Esophagus squamous epithelium (tissue), 5 donors: ENCODE data around the gene CDK5RAP2. TPM values are rescaled to one million over a fixed set of nuclear protein-coding genes. Genes with fewer than 3 reads are reported as not detected.

Source experiments
- DNase-seq: peaks from one replicate; lab custom pipeline; 2025; lab: John Stamatoyannopoulos, UW
- H3K27ac ChIP-seq, 4 donors: fragments of 200-600 bp; sonication (generic); one replicate each; pipeline ENCODE4 v1.5.1; 2016 to 2019; ENCODE audit warnings: mild to moderate bottlenecking in 1 of 4
- H3K27me3 ChIP-seq, 4 donors: fragments of 200-600 bp; sonication (generic); 1 replicate in 3 of 4; 2 replicates in 1 of 4; pipeline versions ENCODE4 v1.5.1 to v1.6.0; 2017 to 2021; ENCODE audit warnings: antibody characterized with exemption in 1 of 4
- H3K36me3 ChIP-seq, 3 donors: fragments of 200-600 bp; sonication (generic); one replicate each; pipeline ENCODE4 v1.5.1; 2016 to 2019
- H3K4me1 ChIP-seq, 3 donors: fragments of 200-600 bp; sonication (generic); one replicate each; pipeline ENCODE4 v1.5.1; 2017 to 2019
- H3K4me3 ChIP-seq, 4 donors: fragments of 200-600 bp; sonication (generic); 1 replicate in 3 of 4; 2 replicates in 1 of 4; pipeline ENCODE4 v1.5.1; 2016 to 2019; ENCODE audit warnings: mild to moderate bottlenecking in 2 of 4, moderate library complexity in 1 of 4
- H3K9me3 ChIP-seq, 3 donors: fragments of 200-600 bp; sonication (generic); one replicate each; pipeline ENCODE4 v1.5.1; 2016 to 2019
- POLR2A ChIP-seq, 4 donors: fragments of 450-650 bp; IDR thresholded peaks; one replicate each; pipeline ENCODE4 v1.6.1; 2017; ENCODE audit warnings: antibody characterized with exemption in 4 of 4, mild to moderate bottlenecking in 4 of 4, moderate library complexity in 3 of 4
- WGBS, 2 donors: methylation state at CpG; one replicate each; pipeline ENCODE4 v1.1.5; 2018; 5-methylcytosine and 5-hydroxymethylcytosine counted together
- intact Hi-C: fragments of 100-400 bp; cut with DNase I; formaldehyde crosslinking; loops from one replicate; pipeline ENCODE4 v1.15.0; 2022
- total RNA-seq, 4 donors: library from RNA; depleted of rRNA; stranded (reverse); fragments of >200 nt; gene quantifications; one replicate each; pipeline ENCODE4 v1.1.0, GENCODE V29; 2016
- TF ChIP-seq, protein P1 (sequence below), 6 experiments: fragments of 450-650 bp in 4 of 6; fragments of 200-600 bp in 2 of 6; sonication (generic) in 2 of 6; IDR thresholded peaks; one replicate each; pipeline ENCODE4 v1.5.1; 2016 to 2019; ENCODE audit warnings: antibody characterized with exemption in 6 of 6, mild to moderate bottlenecking in 4 of 6, moderate library complexity in 4 of 6
- donor health status: DM: yes; HTN: yes; CAD: no.

CDK5RAP2 gene
- total RNA-seq, 4 donors from 2014 or later = 23.2 to 41.2 (median 33.8) TPM

GRCh38 chr9:120436983-120437475, 142.9 kb downstream of the CDK5RAP2 start:
- H3K4me1 ChIP-seq = peaks cover 0 to 33% (median 0%) of the 10 kb centered on the region in 3 donors
- peak; percentile 5 for DNase-seq
- H3K9me3 ChIP-seq = no peaks in the 10 kb centered on the region
- peaks cover 0 to 65% (median 6%) of the 10 kb centered on the region in 3 donors for H3K36me3 ChIP-seq
- no peaks in the 10 kb centered on the region for H3K27me3 ChIP-seq
- TF ChIP-seq, protein P1, sequence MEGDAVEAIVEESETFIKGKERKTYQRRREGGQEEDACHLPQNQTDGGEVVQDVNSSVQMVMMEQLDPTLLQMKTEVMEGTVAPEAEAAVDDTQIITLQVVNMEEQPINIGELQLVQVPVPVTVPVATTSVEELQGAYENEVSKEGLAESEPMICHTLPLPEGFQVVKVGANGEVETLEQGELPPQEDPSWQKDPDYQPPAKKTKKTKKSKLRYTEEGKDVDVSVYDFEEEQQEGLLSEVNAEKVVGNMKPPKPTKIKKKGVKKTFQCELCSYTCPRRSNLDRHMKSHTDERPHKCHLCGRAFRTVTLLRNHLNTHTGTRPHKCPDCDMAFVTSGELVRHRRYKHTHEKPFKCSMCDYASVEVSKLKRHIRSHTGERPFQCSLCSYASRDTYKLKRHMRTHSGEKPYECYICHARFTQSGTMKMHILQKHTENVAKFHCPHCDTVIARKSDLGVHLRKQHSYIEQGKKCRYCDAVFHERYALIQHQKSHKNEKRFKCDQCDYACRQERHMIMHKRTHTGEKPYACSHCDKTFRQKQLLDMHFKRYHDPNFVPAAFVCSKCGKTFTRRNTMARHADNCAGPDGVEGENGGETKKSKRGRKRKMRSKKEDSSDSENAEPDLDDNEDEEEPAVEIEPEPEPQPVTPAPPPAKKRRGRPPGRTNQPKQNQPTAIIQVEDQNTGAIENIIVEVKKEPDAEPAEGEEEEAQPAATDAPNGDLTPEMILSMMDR (IDR thresholded peaks at IDR 0.05) = no peak
- TF ChIP-seq POLR2A (IDR thresholded peaks at IDR 0.05) = no peak
- 70 to 85% methylated on average over 8 to 9 of the region's 9 CpGs for WGBS, 2 donors
- intact Hi-C loops = no loop called here
- no peak overlapping the region for H3K27ac ChIP-seq
- H3K4me3 ChIP-seq = no peak overlapping the region

- H3K4me3 ChIP-seq = no peak overlapping the region
- TF ChIP-seq, protein P1 (IDR thresholded peaks at IDR 0.05) = no peak
- TF ChIP-seq POLR2A (IDR thresholded peaks at IDR 0.05) = no peak
- H3K4me1 ChIP-seq = peaks cover 0 to 37% (median 0%) of the 10 kb centered on the region in 3 donors
- peaks cover 0 to 60% (median 6%) of the 10 kb centered on the region in 3 donors for H3K36me3 ChIP-seq
- intact Hi-C loops = no loop called here
- WGBS, 2 donors = 96 to 97% methylated on average over 3 of the region's 3 CpGs
- H3K27me3 ChIP-seq = no peaks in the 10 kb centered on the region
- DNase-seq = no peak
- H3K27ac ChIP-seq = no peak overlapping the region
- no peaks in the 10 kb centered on the region for H3K9me3 ChIP-seq
These were observed 143.5 kb downstream of the CDK5RAP2 start for GRCh38 chr9:120436446-120436845.

DNA sequence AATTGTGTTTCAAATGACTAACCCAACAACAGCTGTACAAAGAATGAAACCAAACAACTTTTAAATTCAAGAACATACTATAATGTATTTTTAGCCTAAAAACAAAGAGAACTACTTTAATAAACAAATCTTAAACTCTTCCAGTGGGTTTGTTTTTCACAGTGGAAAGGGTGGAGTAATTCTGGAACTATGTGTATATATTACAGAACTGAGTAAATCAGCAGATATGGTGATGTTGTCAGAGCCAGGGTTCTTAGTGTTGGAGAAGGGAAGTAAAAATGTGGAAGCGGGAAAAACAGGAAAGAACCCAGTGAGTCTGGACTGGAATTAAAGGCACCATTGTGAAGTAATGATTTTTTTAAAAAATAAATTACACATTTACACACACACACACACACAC, 144.9 kb downstream of the CDK5RAP2 start:
- DNase-seq = no peak
- Histone ChIP-seq H3K27ac (peak overlapping the region in 2 of 4 donors; percentile 8 to 11), H3K4me3 (no peak overlapping the region), H3K27me3 (no peaks in the 10 kb centered on the region), H3K9me3 (no peaks in the 10 kb centered on the region), H3K4me1 (peaks cover 0 to 29% (median 0%) of the 10 kb centered on the region in 3 donors), H3K36me3 (peaks cover 0 to 46% (median 6%) of the 10 kb centered on the region in 3 donors)
- intact Hi-C loops = no loop called here
- no peak for TF ChIP-seq POLR2A (IDR thresholded peaks at IDR 0.05)
- TF ChIP-seq, protein P1 (IDR thresholded peaks at IDR 0.05) = no peak
- 62 to 67% methylated on average over 1 of the region's 1 CpG for WGBS, 2 donors

DNA sequence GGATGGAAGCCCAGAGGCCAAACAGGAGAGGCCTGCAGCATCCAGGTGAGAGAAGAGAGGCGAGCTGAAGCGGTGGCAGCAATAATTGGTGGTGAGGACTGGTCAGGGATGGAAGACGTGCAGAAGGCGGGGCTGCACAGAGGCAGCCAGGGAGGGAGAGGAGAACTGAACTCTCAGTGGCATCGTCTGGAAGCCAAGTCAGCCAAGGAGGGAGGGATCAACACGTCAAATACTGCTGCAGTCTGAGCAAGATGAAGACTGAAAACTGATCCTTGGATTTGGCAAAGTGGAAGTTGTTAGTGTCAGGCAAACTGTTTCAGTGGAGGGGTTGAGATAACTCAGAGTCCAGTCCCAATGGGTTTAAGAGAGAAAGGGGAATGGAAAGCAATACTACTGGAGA, 145.4 kb downstream of the CDK5RAP2 start:
- DNase-seq = no peak
- Histone ChIP-seq H3K27me3 (no peaks in the 10 kb centered on the region), H3K4me1 (peaks cover 0 to 29% (median 0%) of the 10 kb centered on the region in 3 donors), H3K4me3 (no peak overlapping the region), H3K9me3 (no peaks in the 10 kb centered on the region), H3K27ac (no peak overlapping the region), H3K36me3 (peaks cover 0 to 40% (median 5%) of the 10 kb centered on the region in 3 donors)
- TF ChIP-seq, protein P1 (IDR thresholded peaks at IDR 0.05) = no peak
- no peak for TF ChIP-seq POLR2A (IDR thresholded peaks at IDR 0.05)
- 69 to 71% methylated on average over 6 of the region's 6 CpGs for WGBS, 2 donors
- intact Hi-C loops = no loop called here

DNA sequence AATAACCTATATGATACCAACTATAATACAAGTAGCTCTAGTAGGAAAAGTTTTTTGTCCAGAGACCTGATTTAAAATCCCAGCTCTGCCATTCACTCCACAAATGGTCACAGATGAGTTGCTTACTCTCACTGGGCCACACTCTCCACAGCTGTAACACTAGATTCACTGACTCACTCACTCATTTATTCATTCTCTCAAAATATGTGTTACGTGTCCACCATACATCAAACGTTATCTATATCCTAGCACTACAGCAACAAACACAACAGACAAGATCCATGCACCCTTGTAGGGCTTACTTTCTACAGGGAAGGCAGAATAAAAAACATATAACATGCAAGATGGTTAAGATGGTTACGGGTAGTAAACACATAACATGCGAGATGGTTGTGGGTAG, 146.3 kb downstream of the CDK5RAP2 start:
- no peak overlapping the region for H3K4me3 ChIP-seq
- no peaks in the 10 kb centered on the region for H3K9me3 ChIP-seq
- H3K36me3 ChIP-seq = peaks cover 0 to 32% (median 0%) of the 10 kb centered on the region in 3 donors
- no peak for DNase-seq
- H3K27ac ChIP-seq = peak overlapping the region in 2 of 4 donors; percentile 36 to 52
- no peak for TF ChIP-seq POLR2A (IDR thresholded peaks at IDR 0.05)
- TF ChIP-seq, protein P1 (IDR thresholded peaks at IDR 0.05) = no peak
- peaks cover 0 to 29% (median 0%) of the 10 kb centered on the region in 3 donors for H3K4me1 ChIP-seq
- 92 to 95% methylated on average over 4 of the region's 4 CpGs for WGBS, 2 donors
- H3K27me3 ChIP-seq = no peaks in the 10 kb centered on the region
- intact Hi-C loops = no loop called here
